HG03520 (cell line): ENCODE data around the gene TCEA3.

ENCODE experiments used
- ATAC-seq: cut with Tn5 transposase; IDR thresholded peaks from one replicate; pipeline ENCODE4 v1.9.1; 2021; ENCODE audit warnings: mild to moderate bottlenecking, moderate library complexity; ENCODE audit not compliant: unreplicated experiment

The TCEA3 gene

GRCh38 chr1:23448846-23449245 lies 24.3 kb upstream of the TCEA3 start:
- no peak for ATAC-seq

- no peak for ATAC-seq
Measured at GRCh38 chr1:23446661-23447310, 22.2 kb upstream of the TCEA3 start.

- no peak for ATAC-seq
Measured at GRCh38 chr1:23444596-23445390, 20.2 kb upstream of the TCEA3 start.

GRCh38 chr1:23444104-23444533 lies 19.6 kb upstream of the TCEA3 start:
- ATAC-seq, result no peak

DNA sequence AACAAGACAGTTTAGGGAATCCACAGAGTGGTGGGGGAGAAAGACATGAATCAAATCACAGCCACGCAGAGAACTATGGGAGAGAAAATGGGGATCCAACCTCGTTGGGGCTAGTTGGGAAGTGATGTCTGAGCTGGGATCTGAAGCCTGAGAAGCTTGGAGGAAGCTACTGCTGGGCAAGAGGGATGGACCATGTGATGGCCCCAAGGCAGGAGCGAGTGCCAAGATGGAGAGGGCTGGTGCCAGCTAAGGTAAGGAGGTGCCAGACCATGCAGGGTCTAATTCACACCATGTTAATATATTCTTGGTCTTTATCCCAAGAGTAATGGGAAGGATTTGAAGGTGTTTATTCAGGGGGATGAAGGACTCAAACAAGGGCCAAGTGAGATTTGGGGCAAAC lies 18.2 kb upstream of the TCEA3 start:
- ATAC-seq, result no peak

DNA sequence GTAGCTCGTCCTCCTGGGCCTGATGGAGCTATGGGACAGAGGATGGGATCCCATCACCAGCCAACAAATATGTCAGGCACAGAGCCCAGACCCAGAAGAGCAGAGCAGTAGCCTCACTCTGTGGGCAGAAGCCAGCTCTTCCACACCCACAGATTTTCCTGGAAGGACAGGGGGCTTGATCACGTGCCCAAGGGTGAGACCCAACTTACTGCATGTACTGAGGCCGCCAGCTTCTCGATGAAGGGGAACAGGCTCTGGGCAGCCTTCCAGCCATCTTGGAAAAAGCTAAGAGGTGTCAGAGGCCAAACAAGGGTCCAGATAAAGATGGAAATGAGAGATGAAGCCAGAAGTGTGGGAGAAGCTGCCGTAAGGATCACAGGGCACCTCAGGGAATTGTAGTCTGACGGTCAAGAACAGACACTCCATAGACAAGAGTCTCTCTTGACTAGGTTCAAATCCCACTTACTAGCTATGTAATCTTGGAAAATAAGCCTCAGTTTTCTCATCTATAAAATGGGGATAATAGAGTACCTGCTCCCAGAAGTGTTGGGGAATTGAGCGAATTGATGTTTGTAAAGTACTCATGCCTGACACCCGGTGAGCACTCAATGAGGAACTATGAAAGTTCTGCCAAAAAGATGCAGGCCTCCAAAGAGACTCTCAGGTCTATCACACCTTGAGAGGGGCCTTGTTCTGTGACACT lies 17.0 kb upstream of the TCEA3 start:
- ATAC-seq, result no peak

DNA sequence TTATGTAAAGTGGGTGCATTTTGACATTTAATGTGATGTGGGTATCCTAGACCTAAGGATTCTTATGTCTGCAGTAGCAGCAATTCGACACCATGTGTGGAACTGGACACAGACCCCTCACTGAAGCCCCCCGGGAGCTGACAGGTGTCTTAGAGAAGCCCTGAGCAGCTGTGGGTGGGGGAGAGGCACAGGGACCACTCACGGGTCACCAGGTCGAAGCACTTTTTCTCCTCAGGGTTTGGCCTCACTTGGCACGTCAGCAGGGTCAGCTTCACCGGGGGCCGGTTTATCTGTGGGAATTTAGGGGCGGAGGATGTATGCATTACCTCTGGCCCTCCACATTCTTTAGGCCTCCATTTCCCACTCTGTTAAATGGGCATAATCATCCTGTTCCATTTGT lies 14.0 kb upstream of the TCEA3 start:
- ATAC-seq, result no peak

DNA sequence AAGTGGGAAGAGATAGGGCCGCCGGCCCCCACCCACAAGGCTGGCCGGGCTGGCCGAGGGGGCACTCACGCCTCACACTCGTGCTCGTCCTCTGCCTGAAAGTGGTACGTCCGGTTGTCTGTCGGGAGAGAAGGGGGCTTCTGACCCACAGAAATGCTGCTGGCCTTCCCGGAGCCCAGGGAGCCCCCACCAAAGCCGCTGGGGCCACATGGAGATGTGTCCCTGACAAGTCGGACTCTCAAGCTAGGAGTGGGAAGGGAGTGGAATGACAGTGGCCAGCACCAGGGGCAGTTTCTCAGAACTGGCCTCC lies 12.8 kb upstream of the TCEA3 start:
- ATAC-seq, result no peak

DNA sequence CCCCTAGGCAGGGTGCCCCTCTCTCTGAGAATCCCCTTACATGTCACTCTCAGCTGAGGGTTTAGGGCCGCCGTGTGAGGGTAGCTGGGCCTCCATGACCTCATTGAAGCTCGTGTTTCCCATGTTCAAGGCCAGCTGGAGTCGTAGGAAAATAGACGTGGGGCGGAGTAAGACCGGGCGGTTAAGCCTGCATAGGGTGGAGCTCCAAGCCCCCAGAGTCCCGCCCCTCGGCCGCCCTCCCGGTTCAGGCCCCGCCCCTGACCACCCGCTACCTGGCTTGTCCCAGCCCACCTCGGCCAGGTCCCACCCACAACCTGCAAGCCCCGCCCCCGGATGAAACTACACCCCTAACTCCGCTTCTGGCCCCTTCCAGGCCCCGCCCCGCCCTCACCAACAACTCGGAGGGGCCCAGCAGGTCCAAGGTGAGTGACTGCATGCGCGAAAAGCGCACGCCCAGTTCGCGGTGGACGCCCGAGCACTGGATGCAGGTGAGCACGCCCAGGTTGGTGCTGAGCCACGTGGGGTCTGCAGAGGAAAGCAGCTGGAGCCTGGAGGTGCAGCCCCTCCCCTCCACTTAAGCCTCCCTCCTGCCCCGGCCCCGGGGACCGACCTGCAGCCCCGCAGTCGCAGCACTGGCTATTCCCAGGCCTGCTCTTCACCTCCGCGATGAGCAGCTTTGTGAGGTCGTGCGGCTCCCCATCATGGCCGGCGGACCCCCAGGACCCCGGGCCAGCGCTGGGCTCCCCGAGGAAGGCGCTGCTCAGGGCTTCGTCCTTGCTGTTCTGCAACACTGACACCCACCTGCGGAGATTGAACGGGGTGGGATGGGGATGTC lies 12.2 kb upstream of the TCEA3 start:
- ATAC-seq, result no peak

- ATAC-seq, result no peak
Measured at GRCh38 chr1:23434260-23434775, 9.8 kb upstream of the TCEA3 start.

DNA sequence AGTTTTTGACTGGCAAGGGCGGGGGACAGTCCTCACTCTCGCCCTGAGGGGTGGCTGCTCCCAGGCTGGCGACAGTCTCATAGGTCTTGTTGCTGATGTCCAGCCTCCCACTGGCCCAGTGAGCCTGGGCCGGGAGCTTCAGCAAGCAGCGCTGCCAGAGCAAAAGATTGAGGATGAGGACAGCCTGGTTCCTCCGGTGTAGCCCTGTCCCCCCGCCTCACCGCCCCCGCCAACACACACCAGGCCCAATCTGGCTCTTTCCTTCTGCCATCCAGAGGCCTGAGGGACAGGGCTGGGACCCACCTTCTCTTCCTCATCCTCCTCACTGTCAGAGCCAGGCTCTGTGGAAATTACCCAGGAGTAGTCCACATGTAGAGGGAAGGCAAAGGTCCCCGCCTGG lies 8.6 kb upstream of the TCEA3 start:
- ATAC-seq, result no peak

DNA sequence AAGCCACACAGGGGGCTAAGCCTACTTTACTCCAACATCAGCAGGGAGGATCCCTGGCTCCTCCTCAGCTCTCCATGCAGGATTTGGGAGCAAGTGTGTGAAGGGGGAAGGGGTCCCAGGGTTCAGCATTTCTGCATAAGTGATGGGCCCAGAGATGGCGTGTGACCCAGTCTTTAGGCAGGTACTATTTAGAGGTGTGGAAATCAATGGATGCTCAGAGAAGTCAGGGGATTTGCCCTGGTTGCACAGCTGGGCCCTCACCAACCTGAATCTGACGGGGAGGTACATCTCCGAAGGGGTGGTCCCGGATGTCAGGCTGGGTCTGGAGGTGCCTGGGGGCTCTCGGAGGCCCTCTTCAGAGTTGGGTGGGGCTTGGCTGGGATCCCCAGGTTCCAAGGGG lies 6.9 kb upstream of the TCEA3 start:
- no peak for ATAC-seq

DNA sequence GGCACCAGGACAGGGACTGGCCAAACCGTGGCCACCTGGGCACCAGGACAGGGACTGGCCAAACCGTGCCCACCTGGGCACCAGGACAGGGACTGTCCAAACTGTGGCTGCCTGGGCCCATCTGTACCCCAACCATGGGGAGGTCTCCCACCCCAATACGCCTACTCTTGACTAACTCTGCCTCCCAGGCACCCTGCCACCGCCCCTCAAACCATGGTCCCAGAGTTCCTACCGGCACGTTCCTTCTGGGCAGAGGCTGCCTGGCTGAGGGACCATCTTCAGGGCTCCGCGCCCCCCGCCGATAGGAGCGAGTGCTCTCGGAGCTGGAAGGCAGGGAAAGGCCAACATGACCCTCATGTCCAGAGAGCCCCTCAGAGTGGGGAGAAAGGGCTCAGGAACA lies 6.3 kb upstream of the TCEA3 start:
- ATAC-seq, result no peak

GRCh38 chr1:23428136-23428905 lies 3.8 kb upstream of the TCEA3 start:
- ATAC-seq, result no peak

GRCh38 chr1:23427550-23427949 lies 3.0 kb upstream of the TCEA3 start:
- no peak for ATAC-seq

DNA sequence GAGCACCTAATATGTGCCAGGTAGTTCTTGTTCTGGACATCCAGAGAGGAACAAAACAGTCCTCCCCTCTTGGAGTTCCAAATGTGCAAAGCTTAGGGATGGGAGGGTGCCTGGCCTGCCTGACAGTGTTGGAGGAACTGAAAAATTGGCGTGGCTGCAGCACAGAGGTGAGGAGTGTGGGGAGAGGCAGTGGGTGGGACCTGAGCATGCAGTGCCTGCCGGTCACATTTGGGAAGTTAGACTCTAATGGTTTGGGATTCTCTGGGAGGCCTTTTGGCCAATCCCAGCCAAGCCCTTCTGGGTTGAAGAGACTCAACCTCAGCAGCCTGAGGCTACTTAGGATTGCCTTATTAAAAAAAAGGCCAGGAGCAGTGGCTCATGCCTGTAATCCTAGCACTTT lies 2.3 kb upstream of the TCEA3 start:
- ATAC-seq, result no peak

- ATAC-seq, result no peak
Measured at GRCh38 chr1:23425193-23425494, 596 bp upstream of the TCEA3 start.

GRCh38 chr1:23423415-23424292 lies 894 bp downstream of the TCEA3 start:
- no peak for ATAC-seq

GRCh38 chr1:23422941-23423340 lies 1.6 kb downstream of the TCEA3 start:
- no peak for ATAC-seq
